K562 treated with DMSO at 1 percent for 24 hours (cell line): ENCODE measurements around the gene PDCD11. TPM values are rescaled to one million over a fixed set of nuclear protein-coding genes. Genes with fewer than 3 reads are reported as not detected.

Experiments used
- total RNA-seq: library from RNA; unstranded; fragments of 300-600 nt; gene quantifications from 2 replicates; pipeline ENCODE4 v1.2.3, GENCODE V29; 2022; ENCODE audit warnings: low read depth; ENCODE audit not compliant: insufficient read depth

PDCD11 gene
- 19.1 and 22.1 TPM in 2 replicates for total RNA-seq

DNA sequence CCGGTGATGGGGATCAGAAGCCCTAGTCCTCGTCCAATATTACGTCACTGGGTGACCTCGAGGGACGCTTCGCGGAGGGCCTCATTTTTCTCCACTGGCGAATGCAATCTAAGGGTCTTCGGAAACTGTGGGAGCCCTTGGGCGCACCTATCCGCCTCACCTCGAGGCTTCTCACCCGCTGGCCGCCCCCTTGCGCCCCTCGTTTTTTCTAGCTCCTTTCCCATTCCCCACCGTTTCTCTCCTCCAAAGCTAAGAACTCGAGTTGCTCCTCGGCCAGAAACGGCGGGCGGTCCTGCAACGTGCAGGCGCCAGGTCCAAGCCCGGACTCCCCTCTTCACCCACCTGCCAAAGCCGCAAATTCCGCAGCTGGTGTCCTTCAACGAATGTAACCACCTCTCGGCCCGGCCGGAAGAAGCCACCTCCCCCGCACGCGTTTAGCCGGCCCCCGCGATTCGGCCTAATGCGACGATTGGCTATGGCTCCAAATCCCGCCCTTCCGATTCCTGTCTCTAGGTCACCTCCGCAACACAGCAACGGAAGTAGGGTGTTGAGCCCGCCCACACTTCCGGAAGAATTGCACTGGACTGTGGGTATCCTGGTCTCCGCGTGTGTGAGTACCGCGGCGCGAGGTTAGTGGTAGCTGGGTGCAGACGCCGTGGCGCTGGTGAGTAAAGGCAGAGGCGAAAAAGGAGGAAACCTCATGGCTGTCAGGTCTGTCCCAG lies at the start of gene PDCD11, which contains the start of gene ATP5MK:
Gene PDCD11, plus strand, starts transcription at position 560 of the 722 bp plus-strand sequence. CDS start 1,801 bp downstream, outside the sequence.
Gene ATP5MK, minus strand, starts transcription at position 409 of the 722 bp plus-strand sequence. CDS start 4,018 bp downstream, outside the sequence.

DNA sequence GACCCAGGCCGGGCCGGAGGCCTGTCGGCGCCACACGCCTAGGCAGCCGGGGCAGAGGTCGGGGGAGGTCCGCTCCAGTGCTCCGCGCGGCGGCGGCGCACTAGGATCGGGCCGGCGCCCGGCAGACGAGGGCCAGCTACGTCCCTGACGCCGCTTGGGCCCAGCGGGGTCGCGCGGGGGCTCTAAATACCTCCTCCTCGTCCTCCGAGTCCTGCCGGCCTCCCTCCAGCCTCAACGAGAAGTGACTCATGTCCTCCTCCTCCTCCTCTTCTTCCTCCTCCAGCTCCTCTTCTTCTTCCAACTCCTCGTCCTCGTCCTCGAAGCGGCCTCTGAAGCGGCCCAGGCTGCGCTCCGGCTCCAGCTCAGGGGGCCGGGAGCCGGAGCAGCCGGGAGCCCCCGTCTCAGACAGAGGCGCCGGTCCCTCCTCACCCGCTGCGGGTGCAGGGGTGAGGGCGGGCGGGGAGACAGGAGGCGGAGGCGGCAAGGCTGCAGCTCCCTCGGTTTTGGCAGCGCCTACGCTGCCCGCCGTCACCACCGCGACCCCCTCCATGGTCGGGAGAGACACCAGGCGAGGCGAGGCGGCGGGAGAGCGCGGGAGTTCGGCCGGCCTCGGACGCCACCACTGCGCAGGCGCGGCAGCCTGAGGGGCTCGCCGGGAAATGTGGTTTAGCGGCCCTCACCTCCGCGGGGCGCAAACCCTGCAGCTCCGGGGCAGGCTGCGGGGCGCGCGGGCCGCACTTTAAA lies 45.7 kb upstream of the PDCD11 start, which contains the start of gene PCGF6:
Gene PCGF6, minus strand, starts transcription at position 624 of the 744 bp plus-strand sequence. Its CDS starts 74 bp downstream, at position 550.

DNA sequence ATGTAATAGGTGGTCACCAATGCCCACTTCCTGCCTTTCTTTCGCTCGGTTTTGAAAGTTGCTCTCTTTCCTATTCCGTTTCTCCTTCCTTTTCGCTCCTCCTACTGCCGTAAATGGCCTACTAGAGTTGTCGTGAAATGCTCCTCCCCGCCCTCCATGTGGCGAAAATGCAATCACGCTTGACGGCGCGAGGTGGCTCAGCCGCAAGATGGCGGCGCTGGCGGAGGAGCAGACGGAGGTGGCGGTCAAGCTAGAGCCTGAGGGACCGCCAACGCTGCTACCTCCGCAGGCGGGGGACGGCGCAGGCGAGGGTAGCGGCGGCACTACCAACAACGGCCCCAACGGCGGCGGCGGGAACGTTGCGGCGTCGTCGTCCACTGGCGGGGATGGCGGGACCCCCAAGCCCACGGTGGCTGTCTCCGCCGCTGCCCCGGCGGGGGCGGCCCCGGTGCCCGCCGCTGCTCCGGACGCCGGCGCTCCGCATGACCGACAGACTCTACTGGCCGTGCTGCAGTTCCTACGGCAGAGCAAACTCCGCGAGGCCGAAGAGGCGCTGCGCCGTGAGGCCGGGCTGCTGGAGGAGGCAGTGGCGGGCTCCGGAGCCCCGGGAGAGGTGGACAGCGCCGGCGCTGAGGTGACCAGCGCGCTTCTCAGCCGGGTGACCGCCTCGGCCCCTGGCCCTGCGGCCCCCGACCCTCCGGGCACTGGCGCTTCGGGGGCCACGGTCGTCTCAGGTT lies 28.5 kb upstream of the PDCD11 start, which contains the start of gene TAF5:
Gene TAF5, plus strand, starts transcription at position 195 of the 737 bp plus-strand sequence. Its CDS starts 14 bp downstream, at position 209.

DNA sequence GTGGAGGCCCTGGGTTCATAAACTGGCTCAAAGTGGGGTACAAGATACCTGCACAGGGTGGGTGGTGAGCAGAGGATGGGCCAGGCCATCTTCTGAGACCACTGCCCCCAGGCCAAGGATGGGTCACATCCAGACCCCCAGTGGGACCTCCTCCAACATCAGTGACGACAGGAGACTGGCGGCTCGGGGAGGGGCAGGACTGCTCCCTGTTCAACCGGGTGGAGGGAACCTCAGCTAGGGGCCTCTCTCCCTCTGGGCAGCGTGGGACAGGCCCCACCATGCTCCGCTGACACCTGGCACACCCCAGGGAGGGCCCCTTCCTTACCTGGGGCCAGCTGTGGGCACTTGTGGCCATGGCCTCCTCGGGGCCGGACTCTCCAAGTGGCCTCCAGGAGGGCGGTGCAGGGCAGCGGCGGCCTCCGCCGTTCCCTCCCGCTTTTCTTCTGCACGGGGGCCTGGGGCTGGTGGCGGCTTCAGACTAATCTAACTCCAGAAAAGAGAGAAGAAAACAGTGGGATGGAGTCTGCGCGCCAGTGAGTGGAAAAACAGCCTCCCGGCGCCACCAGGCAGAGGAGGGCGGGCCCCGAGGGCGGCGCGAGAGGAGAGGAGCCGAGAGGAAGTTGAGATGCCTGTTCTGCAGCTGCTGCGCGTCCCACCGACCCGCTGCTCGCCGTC lies 55.5 kb downstream of the PDCD11 start, which contains the start of gene CALHM2:
Gene CALHM2, minus strand, starts transcription at position 540 of the 675 bp plus-strand sequence. CDS start 2,429 bp downstream, outside the sequence.

DNA sequence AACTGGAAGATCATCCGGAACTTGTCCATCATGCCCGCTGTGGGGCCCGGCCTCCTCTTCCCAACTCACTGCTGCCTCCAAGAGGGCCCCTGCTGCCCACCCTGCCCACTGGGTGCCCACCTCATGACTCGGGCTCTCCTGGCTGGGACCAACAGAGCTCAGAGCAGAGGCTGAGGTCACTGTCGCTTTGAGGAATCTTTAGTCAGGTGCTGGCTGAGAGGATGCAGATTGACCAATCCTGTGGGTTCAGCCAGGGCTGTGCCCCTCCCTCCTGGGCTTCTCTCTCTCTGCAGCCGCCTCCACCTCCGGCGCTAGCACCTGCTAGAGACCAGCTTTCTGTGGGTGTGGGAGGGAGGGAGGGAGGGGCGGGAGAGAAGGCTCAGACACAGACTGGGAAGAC lies 62.3 kb downstream of the PDCD11 start, which contains the start of gene CALHM1:
Gene CALHM1, minus strand, starts transcription at position 181 of the 400 bp plus-strand sequence. Its CDS starts 149 bp downstream, at position 32.

DNA sequence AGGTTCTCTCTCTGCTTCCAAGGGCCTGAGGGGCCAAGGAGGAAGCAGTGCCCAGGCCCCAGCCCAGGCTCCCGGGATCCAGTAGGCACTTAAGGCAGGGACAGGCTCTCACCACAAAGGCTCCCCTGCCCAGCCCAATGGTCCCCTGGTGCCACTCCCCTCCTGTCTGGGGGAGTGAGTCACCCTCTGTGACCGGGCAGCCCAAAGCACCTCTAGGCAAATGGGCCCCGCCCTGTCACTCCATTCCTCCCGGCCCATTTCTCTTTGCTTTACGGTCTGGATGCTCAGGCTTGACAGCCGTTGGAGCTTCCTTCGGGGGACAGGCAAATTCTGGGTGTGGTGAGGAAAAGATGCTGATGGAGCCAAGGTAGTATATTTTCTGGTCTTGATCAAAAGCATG lies 82.7 kb downstream of the PDCD11 start, which contains the start of gene CALHM3:
Gene CALHM3, minus strand, starts transcription at position 106 of the 400 bp plus-strand sequence. CDS start 208 bp downstream, outside the sequence.

DNA sequence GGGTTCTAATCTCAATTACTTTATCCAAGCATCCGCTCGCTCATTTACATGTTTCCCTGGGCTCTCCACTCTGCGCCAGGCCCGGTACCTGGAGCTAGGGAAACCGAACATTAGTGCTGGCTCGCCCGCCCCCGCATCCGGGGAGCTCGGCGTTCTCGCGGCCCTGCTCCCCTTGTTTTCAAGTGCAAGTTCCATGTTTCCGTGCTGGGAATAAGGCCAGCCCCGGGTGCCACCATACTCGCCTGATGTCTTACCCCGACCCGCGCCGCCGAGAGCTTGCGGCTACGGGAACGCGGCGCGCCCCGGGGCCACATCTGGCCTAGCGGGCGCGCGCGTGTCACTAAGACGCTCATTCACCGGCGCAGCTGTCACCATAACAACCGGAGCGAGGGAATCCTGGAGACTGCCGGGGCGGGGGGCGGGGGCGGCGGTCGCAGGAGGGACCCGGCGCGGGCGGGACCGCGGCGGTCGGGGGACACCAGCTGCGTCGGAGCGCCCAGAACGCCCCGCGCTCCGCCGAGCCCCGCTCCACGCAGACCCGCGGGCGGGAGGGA lies 97.0 kb downstream of the PDCD11 start, which contains the start of gene NEURL1:
Gene NEURL1, plus strand, starts transcription at position 344 of the 554 bp plus-strand sequence. CDS start 683 bp downstream, outside the sequence.

Other genes with a start within 250 kb of the PDCD11 start
- 40.6 and 41.5 TPM in 2 replicates for gene NT5C2, start 203.4 kb upstream of the PDCD11 start, total RNA-seq
- gene RPEL1, start 150.7 kb upstream of the PDCD11 start, total RNA-seq, result not detected in 2 replicates
- 0.13 TPM in 1 of 2 replicates, not detected in the other for gene INA, start 119.5 kb upstream of the PDCD11 start, total RNA-seq
- gene PCGF6, start 45.5 kb upstream of the PDCD11 start, total RNA-seq, result 8.8 and 11.7 TPM in 2 replicates
- gene TAF5, start 28.6 kb upstream of the PDCD11 start, total RNA-seq, result 8.9 and 9.2 TPM in 2 replicates
- 361 and 401 TPM in 2 replicates for gene ATP5MK, start 151 bp upstream of the PDCD11 start, total RNA-seq
- gene CALHM2, start 55.7 kb downstream of the PDCD11 start, total RNA-seq, result 0.95 and 1.5 TPM in 2 replicates
- gene CALHM1, start 62.3 kb downstream of the PDCD11 start, total RNA-seq, result not detected in 2 replicates
- gene CALHM3, start 82.6 kb downstream of the PDCD11 start, total RNA-seq, result not detected in 2 replicates
- 0.22 and 0.68 TPM in 2 replicates for gene NEURL1, start 97.1 kb downstream of the PDCD11 start, total RNA-seq